IMR-90 (cell line): ENCODE measurements around the gene NFKBIB.

Source experiments
- BHLHE40 ChIP-seq: fragments of 150-350 bp; IDR thresholded peaks from 2 replicates; pipeline ENCODE4 v1.6.1; 2016; ENCODE audit warnings: mild to moderate bottlenecking, low read depth, low read length
- CEBPB ChIP-seq: IDR thresholded peaks from 2 replicates; pipeline ENCODE4 v1.6.1; 2012; ENCODE audit warnings: low read depth, low read length, improper control_type of control experiment
- CTCF ChIP-seq: conservative IDR thresholded peaks from 2 replicates; pipeline ENCODE4 v1.5.1; 2012; ENCODE audit warnings: mild to moderate bottlenecking, low read depth, low read length, improper control_type of control experiment
- FOS ChIP-seq: fragments of 150-350 bp; IDR thresholded peaks from 2 replicates; pipeline ENCODE4 v1.6.1; 2016; ENCODE audit warnings: low read depth, low read length
- MXI1 ChIP-seq: IDR thresholded peaks from 2 replicates; pipeline ENCODE4 v1.6.1; 2012; ENCODE audit warnings: low read depth, mild to moderate bottlenecking, low read length, moderate library complexity, borderline replicate concordance
- POLR2A ChIP-seq: IDR thresholded peaks from 2 replicates; pipeline ENCODE4 v1.6.1; 2012; ENCODE audit warnings: mild to moderate bottlenecking, low read depth, low read length
- RAD21 ChIP-seq: IDR thresholded peaks from 2 replicates; pipeline ENCODE4 v1.6.1; 2012; ENCODE audit warnings: low read length, improper control_type of control experiment
- RFX5 ChIP-seq: IDR thresholded peaks from 2 replicates; pipeline ENCODE4 v1.8.0; 2012; ENCODE audit warnings: low read depth, mild to moderate bottlenecking, low read length, moderate library complexity
- SMC3 ChIP-seq: fragments of 150-350 bp; IDR thresholded peaks from 2 replicates; pipeline ENCODE4 v1.6.1; 2016; ENCODE audit warnings: low read depth, mild to moderate bottlenecking, antibody characterized with exemption, low read length, moderate library complexity
- USF2 ChIP-seq: fragments of 150-350 bp; IDR thresholded peaks from 2 replicates; pipeline ENCODE4 v1.6.1; 2017; ENCODE audit warnings: mild to moderate bottlenecking, antibody characterized with exemption, low read length, low read depth

- TF ChIP-seq CTCF (no peak), USF2 (peak; percentile 72; the same call in 1 of the 2 replicates), POLR2A (no peak), FOS (no peak), BHLHE40 (no peak), RFX5 (no peak), CEBPB (no peak), MXI1 (no peak; the same call in 1 of the 2 replicates), SMC3 (no peak), RAD21 (no peak)
These were observed 447 bp downstream of the NFKBIB start for GRCh38 chr19:38900202-38900629.
